Ascending aorta (tissue), 2 donors: ENCODE results near the gene TAAR6. TPM values are rescaled to one million over a fixed set of nuclear protein-coding genes. Genes with fewer than 3 reads are reported as not detected.
"Not testable (repeated sequence)": the region's sequence is repeated elsewhere in the genome, so short reads cannot be mapped to it uniquely, and the experiment has no call there.

Experiments
- DNase-seq, 2 donors: peaks; one replicate each; pipeline ENCODE4 v3.0.0-alpha.2; 2019; ENCODE audit warnings: low spot score in 2 of 2
- H3K27ac ChIP-seq, 2 donors: fragments of 200-600 bp; sonication (generic); one replicate each; pipeline ENCODE4 v1.5.1; 2016 to 2017; ENCODE audit warnings: mild to moderate bottlenecking in 1 of 2
- H3K27me3 ChIP-seq: fragments of 200-600 bp; sonication (generic); one replicate; pipeline ENCODE4 v1.5.1; 2017
- H3K36me3 ChIP-seq, 2 donors: fragments of 200-600 bp; sonication (generic); one replicate each; pipeline ENCODE4 v1.5.1; 2016
- H3K4me1 ChIP-seq, 2 donors: fragments of 200-600 bp; sonication (generic); one replicate each; pipeline ENCODE4 v1.5.1; 2016 to 2017; ENCODE audit warnings: mild to moderate bottlenecking in 1 of 2
- H3K4me3 ChIP-seq, 2 donors: fragments of 200-600 bp; sonication (generic); one replicate each; pipeline ENCODE4 v1.5.1; 2016 to 2017; ENCODE audit warnings: mild to moderate bottlenecking in 1 of 2
- H3K9me3 ChIP-seq, 2 donors: fragments of 200-600 bp; sonication (generic); one replicate each; pipeline ENCODE4 v1.5.1; 2016
- CTCF ChIP-seq, 3 experiments: fragments of 200-600 bp in 2 of 3; fragments of 450-650 bp in 1 of 3; sonication (generic) in 2 of 3; IDR thresholded peaks; one replicate each; pipeline ENCODE4 v1.5.1; 2016 to 2019; ENCODE audit warnings: antibody characterized with exemption in 3 of 3, mild to moderate bottlenecking in 1 of 3, moderate library complexity in 1 of 3
- intact Hi-C: fragments of 100-400 bp; cut with DNase I; formaldehyde crosslinking; loops from one replicate; pipeline ENCODE4 v1.15.1; 2023
- total RNA-seq: library from RNA; depleted of rRNA; stranded (reverse); fragments of >200 nt; gene quantifications from one replicate; pipeline ENCODE4 v1.1.0, GENCODE V29; 2016

The TAAR6 gene
- total RNA-seq, 1 donor from 2014 or later = not detected

- no peak for DNase-seq
- Histone ChIP-seq H3K9me3 (no peaks in the 10 kb centered on the region), H3K4me1 (no peaks in the 10 kb centered on the region), H3K4me3 (no peak overlapping the region), H3K36me3 (no peaks in the 10 kb centered on the region), H3K27me3 (no peaks in the 10 kb centered on the region), H3K27ac (no peak overlapping the region)
- TF ChIP-seq CTCF (IDR thresholded peaks at IDR 0.05) = no peak
- intact Hi-C loops = loop anchor here (5.0 kb wide), 1 partner anchor 270 kb away; the partner anchor contains the start of gene SLC18B1
Observed at GRCh38 chr6:132527791-132528190, 42.3 kb upstream of the TAAR6 start.

GRCh38 chr6:132530293-132530974 lies 39.7 kb upstream of the TAAR6 start:
- peak in 1 of 2 donors; percentile 69 for DNase-seq
- H3K4me1 ChIP-seq = no peaks in the 10 kb centered on the region
- H3K27ac ChIP-seq = no peak overlapping the region
- H3K36me3 ChIP-seq = no peaks in the 10 kb centered on the region
- no peak overlapping the region for H3K4me3 ChIP-seq
- no peaks in the 10 kb centered on the region for H3K9me3 ChIP-seq
- peak; percentile 62 to 88 (median 68) for TF ChIP-seq CTCF (IDR thresholded peaks at IDR 0.05)
- H3K27me3 ChIP-seq = no peaks in the 10 kb centered on the region
- intact Hi-C loops = no loop called here

- intact Hi-C loops, H3K27ac ChIP-seq, H3K27me3 ChIP-seq, H3K4me1 ChIP-seq, DNase-seq, H3K36me3 ChIP-seq, H3K9me3 ChIP-seq, H3K4me3 ChIP-seq: not testable (repeated sequence)
Observed at GRCh38 chr6:132534546-132534945, 35.6 kb upstream of the TAAR6 start.

- intact Hi-C loops = no loop called here
- Histone ChIP-seq H3K27me3 (no peaks in the 10 kb centered on the region), H3K4me1 (no peaks in the 10 kb centered on the region), H3K9me3 (no peaks in the 10 kb centered on the region), H3K4me3 (no peak overlapping the region), H3K27ac (no peak overlapping the region), H3K36me3 (no peaks in the 10 kb centered on the region)
- TF ChIP-seq CTCF (IDR thresholded peaks at IDR 0.05) = no peak
- DNase-seq = no peak
Observed at GRCh38 chr6:132537145-132537544, 33.0 kb upstream of the TAAR6 start.

GRCh38 chr6:132537977-132538376 lies 32.1 kb upstream of the TAAR6 start, which contains the start of gene TAAR9:
TSS of gene TAAR9 (plus strand) at chr6:132538277. CDS start at chr6:132538290, 13 bp downstream.
- H3K36me3 ChIP-seq = no peaks in the 10 kb centered on the region
- intact Hi-C loops = no loop called here
- no peak within 1 kb of the TSS for H3K4me3 ChIP-seq
- no peaks in the 10 kb centered on the region for H3K9me3 ChIP-seq
- H3K27ac ChIP-seq = no peak within 1 kb of the TSS
- DNase-seq = no peak
- TF ChIP-seq CTCF (IDR thresholded peaks at IDR 0.05) = no peak
- no peaks in the 10 kb centered on the region for H3K27me3 ChIP-seq
- no peaks in the 10 kb centered on the region for H3K4me1 ChIP-seq

- intact Hi-C loops = no loop called here
- Histone ChIP-seq H3K4me3 (no peak overlapping the region), H3K27me3 (no peaks in the 10 kb centered on the region), H3K9me3 (no peaks in the 10 kb centered on the region), H3K36me3 (no peaks in the 10 kb centered on the region), H3K4me1 (no peaks in the 10 kb centered on the region), H3K27ac (no peak overlapping the region)
- no peak for DNase-seq
- TF ChIP-seq CTCF (IDR thresholded peaks at IDR 0.05) = no peak
Observed at GRCh38 chr6:132544826-132545225, 25.3 kb upstream of the TAAR6 start.
